ENCODE results near the gene JAM2.
"Not testable (repeated sequence)": the region's sequence is repeated elsewhere in the genome, so short reads cannot be mapped to it uniquely, and the experiment has no call there.

JAM2 gene

GRCh38 chr21:25638660-25639550 is at the start of gene JAM2:
TSS of gene JAM2 (plus strand) at chr21:25639258. CDS start at chr21:25639822, 564 bp downstream.
- no peak for DNase-seq

- DNase-seq: no peak
Measured at GRCh38 chr21:25589887-25590286, 49.2 kb upstream of the JAM2 start.

DNA sequence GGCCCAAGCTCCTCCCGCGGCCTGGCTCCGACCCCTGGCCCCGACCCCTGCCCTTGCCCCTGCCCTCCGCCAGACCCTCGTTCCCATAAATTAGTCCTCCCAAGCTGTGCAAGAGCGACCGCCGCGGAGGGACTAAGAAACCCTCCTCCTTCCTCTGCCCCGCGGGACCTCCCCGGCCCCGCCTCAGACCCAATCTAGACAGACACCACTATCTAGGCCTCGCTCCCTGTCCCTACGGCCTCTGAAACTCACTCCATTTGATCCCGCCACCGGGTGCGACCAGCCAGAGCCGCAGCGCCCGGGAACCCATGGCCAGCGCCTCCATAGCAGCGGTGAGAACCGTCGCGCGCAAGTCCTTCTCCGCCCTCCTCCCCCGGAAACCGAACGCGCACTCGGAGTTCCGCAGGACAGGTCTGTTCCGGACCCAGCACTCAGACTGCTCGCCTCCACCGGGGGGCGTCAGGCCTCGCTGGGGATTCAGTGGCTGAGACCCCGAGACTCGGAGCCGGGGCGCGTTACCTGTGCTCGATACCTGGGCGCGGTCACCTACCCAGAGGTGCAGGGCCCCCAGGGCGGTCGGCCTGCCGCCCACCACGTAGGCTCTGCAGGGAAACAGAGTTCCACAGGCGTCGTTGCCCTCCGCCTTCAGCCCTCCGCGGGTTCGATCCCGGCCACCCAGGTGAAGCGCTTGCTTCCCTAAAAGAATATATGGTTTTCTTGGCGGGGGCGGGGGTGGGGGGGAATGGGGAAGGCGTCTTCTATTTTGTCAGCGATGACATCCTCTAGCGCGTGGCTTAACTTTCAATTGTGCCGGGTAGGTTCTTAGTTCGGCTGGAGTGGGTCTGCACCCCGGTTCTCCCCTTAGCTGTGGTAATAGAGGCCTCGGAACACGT is 31.7 kb upstream of the JAM2 start, which contains the start of gene MRPL39:
TSS of gene MRPL39 (minus strand) at position 331 of the 893 bp plus-strand sequence. CDS start at position 325, 6 bp downstream.
- DNase-seq: peak; percentile 90

GRCh38 chr21:25608044-25608737 is 30.9 kb upstream of the JAM2 start:
- peak; percentile 80 for DNase-seq

- no peak for DNase-seq
Measured at GRCh38 chr21:25614441-25614840, 24.6 kb upstream of the JAM2 start.

DNA sequence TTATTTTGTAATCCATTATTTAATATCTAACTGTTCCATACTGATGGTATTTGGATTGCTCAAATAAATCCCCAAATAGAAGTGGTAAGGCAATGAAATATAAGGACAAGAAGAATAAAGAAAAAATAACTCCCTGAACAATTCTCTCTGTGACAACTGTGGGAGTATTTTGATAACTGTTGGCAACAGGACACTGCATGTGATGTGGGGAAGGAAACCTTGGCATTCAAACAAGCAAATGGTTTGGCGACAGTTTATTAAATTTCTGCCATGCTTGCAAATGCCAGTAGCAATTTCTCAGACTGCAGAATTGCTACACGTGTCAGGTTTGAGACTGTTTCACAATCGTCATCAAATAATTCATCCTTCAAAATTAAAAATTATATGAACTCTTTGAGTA is 23.2 kb upstream of the JAM2 start:
- DNase-seq: no peak

- no peak for DNase-seq
Measured at GRCh38 chr21:25619198-25619597, 19.9 kb upstream of the JAM2 start.

DNA sequence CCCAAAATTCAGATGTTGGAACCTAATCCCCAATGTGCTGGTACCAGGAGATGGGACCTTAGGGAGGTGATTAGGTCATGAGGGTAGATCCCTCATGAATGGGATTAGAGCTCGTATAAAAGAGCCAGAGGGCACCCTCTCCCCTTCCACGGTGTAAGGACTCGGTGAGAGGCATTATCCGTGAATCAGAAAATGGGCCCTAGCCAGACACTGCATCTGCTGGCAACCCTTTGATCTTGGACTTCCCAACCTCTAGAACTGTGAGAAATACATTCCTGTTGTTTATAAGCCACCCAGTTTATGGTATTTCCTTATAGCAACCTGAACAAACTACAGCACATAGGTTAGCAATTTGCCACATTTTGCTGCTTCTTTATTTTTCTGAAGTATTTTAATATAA is 14.5 kb upstream of the JAM2 start:
- no peak for DNase-seq

- DNase-seq: no peak
Measured at GRCh38 chr21:25625036-25625435, 14.0 kb upstream of the JAM2 start.

DNA sequence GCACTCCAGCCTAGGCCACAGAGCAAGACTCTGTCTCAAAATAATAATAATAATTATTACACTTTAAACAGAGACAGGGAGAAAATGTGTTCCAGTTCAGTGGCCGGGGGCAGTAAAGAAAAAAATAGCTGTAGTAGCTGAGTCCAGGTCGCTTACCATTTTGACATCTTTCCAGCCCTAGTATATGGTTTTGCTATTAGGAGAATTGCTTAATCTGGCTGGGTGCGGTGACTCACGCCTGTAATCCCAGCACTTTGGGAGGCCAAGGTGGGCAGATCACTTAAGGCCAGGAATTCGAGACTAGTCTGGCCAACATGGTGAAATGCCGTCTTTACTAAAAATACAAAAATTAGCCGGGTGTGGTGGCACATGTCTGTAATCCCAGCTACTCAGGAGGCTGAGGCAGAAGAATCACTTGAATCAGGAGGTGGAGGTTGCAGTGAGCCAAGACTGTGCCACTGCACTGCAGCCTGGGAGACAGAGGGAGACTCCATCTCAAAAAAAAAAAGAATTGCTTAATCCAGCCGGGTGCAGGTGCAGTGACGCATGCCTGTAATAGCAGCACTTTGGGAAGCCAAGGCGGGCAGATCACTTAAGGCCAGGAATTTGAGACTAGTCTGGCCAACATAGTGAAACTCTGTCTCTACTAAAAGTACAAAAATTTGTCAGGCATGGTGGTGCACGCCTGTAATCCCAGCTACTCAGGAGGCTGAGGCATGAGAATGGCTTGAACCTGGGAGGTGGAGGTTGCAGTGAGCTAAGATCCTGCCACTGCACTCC is 13.1 kb upstream of the JAM2 start:
- not testable (repeated sequence) for DNase-seq

GRCh38 chr21:25626757-25627156 is 12.3 kb upstream of the JAM2 start:
- no peak for DNase-seq

- no peak for DNase-seq
Measured at GRCh38 chr21:25632296-25632695, 6.8 kb upstream of the JAM2 start.

DNA sequence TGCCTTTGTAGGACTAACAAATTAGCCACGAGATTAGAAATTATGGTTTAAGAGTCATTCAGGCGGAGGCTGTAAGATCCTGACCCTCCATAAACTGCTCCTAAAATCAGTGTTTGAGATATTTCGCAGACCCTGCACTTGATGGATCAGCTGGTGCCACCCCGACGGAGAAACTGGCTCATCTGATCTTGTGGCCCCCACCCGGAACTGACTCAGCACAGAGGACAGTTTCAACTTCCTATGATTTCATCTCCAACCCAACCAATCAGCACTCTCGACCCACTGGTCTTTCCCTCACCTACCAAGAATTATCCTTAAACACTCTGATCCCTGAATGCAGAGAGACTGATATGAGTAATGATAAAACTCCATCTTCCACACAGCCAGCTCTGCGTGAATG is 3.7 kb upstream of the JAM2 start:
- DNase-seq: peak; percentile 7

GRCh38 chr21:25636727-25637126 is 2.3 kb upstream of the JAM2 start:
- DNase-seq: no peak

- DNase-seq: no peak
Measured at GRCh38 chr21:25637851-25638659, 1.0 kb upstream of the JAM2 start.

- DNase-seq: peak; percentile 28
Measured at GRCh38 chr21:25639551-25640201, 618 bp downstream of the JAM2 start.

GRCh38 chr21:25640202-25640942 is 1.3 kb downstream of the JAM2 start:
- DNase-seq: no peak

DNA sequence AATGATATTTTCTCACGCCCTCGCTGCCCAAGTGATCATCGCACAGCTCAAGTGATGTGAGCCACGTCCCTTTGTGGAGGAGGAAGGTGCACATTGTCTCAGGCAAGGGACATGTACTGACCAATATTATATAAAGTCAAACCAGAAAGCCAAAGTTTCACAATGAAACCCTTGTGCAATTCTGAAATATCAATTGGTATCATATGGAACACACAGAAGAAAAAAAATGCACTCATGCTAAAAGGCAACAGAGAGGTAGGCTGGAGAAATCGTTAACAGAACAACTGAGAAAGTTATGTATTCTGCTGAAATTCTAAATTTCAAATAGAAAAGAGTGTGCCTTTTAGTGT is 1.9 kb downstream of the JAM2 start:
- no peak for DNase-seq

DNA sequence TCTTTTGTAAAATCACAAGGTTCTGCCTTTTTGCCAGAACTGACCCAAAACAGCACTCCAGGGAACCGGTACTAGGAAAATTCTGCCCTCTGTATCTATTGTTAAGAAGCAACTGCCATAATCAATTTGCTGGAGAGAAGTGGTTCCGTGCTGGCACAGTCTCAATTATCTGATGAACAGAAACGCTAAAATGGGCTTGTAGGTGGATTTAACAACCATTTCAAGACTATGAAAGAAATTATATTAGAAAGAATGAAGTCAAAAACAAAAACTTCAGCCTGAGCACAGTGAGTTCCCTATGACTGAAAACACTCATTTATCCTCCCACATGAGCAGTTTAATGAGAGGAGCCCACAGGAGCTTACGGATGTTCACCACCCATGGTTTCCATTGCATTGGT is 4.4 kb downstream of the JAM2 start:
- no peak for DNase-seq

GRCh38 chr21:25646474-25646873 is 7.4 kb downstream of the JAM2 start:
- no peak for DNase-seq

All from stimulated activated CD4-positive, alpha-beta T cell treated with anti-CD3 and anti-CD28 coated beads, Interleukin-1b, Interleukin-23, amount 100 ng/mL, for 48 hours (primary cell).